HL-60/S4 (cell line): ENCODE data around the gene CDK16.

Experiments
- in situ Hi-C: fragments of 300-500 bp; cut with MboI; formaldehyde crosslinking; loops from 2 replicates; pipeline ENCODE4 v1.14.3; 2022; ENCODE audit warnings: low sequenced_read_pairs

Gene CDK16

DNA sequence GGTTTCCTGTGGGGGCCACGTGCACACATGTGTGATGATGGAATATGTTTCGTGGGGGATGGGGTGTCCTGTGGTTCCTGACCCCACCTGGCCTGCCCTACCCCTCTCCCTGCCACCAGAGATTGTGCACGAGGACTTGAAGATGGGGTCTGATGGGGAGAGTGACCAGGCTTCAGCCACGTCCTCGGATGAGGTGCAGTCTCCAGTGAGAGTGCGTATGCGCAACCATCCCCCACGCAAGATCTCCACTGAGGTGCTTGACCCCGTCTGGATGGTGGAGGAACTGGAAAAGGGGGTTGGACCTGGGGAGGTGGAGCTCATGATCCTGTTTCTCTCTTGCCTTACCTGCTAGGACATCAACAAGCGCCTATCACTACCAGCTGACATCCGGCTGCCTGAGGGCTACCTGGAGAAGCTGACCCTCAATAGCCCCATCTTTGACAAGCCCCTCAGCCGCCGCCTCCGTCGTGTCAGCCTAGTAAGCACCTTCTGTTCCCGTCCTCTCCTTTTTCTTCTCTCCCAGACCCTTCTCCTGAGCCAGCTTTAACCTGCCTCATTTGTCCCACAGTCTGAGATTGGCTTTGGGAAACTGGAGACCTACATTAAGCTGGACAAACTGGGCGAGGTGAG lies 5.9 kb downstream of the CDK16 start:
- in situ Hi-C loops = loop anchor here (25.0 kb wide), 1 partner anchor 288 kb away; no protein-coding TSS in a partner anchor

DNA sequence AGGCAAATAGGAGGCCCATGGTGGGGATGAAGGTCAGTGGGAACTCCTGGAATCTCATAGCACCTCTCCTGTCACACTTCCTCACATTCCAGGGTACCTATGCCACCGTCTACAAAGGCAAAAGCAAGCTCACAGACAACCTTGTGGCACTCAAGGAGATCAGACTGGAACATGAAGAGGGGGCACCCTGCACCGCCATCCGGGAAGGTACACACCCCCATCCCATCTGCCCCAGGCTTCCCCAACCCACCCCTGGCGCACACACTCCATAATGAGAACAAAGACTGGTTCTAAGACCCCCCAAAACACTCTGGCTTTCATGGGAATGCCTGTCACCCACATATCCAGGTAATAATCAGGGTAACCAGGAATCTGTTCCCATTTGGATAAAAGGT lies 6.4 kb downstream of the CDK16 start:
- in situ Hi-C loops = loop anchor here (25.0 kb wide), 1 partner anchor 287 kb away; no protein-coding TSS in a partner anchor

DNA sequence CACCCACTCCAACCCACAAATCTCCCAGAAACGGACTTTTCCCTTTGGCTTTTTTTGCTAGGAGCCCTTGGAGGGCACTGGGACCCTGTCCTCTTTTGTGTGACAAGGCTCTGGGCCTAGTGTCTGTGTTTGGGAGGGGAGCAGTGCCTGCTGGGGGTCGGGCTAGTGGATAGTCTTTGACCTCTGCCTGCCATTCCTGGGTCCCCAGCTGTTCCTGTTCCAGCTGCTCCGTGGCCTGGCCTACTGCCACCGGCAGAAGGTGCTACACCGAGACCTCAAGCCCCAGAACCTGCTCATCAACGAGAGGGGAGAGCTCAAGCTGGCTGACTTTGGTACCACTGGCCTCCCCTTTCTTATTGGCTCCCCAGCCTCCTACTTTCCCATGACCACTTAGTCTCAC lies 7.6 kb downstream of the CDK16 start:
- in situ Hi-C loops = no loop called here

DNA sequence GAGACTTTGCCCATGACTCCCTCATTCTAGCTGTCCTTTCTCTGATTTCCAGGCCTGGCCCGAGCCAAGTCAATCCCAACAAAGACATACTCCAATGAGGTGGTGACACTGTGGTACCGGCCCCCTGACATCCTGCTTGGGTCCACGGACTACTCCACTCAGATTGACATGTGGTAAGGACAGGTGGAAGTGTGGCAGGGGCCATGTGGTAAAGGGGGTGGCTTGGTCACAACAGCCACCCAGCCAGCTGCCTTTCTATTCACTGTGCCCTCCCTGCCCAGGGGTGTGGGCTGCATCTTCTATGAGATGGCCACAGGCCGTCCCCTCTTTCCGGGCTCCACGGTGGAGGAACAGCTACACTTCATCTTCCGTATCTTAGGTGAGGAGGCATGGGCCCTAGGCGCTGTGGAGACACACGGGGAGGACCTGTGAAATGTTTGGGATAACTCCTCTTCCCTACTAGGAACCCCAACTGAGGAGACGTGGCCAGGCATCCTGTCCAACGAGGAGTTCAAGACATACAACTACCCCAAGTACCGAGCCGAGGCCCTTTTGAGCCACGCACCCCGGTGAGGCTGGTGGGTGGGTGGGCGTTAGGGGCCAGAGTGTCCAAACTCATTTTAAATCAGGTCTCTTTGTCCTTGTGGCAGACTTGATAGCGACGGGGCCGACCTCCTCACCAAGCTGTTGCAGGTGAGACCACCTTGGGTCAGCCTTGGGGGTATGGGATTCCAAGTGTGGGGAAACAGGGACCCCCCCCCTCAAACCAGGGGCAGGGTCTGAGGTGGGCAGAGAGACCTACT lies 8.3 kb downstream of the CDK16 start:
- in situ Hi-C loops = no loop called here

DNA sequence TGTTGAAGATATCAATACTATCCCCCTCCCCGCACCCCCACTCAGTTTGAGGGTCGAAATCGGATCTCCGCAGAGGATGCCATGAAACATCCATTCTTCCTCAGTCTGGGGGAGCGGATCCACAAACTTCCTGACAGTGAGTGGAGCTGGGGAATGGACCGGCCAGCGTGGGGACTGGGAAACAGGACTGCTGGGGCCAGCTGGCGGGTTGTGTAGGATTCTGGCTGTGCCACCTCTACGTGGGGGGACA lies 8.8 kb downstream of the CDK16 start:
- in situ Hi-C loops = no loop called here

DNA sequence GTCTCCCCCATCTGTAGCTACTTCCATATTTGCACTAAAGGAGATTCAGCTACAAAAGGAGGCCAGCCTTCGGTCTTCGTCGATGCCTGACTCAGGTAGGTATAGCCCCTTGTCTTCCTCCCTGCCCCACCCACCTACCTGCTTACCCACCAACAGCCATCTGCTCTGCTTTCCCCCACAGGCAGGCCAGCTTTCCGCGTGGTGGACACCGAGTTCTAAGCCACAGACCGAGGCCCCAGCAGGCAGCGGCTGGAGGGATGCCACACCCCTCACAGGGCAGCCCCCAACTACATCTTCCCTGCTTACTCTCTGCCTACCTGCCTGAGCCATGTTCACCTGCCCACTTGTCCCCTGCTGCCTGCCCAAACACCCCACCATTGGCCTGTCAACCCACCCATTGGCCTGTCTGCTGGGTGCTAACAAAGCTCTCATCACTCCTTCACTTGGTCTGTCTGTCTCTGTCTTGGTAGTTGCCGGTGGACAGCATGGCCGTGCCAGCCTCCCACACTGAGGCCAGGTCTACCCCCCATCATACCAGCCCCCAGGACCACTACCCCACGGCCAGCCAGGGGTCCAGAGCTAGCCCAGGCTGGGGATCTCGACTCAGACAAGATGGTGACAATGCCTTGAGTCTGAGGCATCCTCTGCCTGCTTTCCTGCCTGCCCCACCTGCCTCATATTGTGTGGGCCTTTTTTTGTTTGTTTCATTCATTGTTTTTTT lies 10.2 kb downstream of the CDK16 start:
- in situ Hi-C loops = no loop called here

DNA sequence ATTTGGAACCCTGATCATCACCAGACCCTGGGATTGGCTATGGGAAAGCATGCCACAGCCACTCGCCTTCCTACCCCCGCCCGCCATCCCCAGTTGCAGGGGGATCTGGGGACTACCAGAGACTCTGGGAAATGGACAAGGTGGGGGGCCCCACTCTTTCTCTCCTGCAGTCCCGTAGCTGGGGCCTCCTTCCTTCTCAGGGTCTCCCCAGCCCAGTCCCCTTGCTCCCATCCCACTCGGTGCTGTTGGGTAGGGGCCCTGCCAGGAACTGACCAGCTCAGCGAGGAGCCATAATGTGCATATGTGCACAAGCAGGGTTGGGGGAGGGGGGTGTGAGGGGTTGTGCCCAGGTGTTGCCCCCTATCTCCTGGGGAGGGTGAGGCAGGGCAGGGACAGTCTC lies 10.9 kb downstream of the CDK16 start:
- in situ Hi-C loops = no loop called here

DNA sequence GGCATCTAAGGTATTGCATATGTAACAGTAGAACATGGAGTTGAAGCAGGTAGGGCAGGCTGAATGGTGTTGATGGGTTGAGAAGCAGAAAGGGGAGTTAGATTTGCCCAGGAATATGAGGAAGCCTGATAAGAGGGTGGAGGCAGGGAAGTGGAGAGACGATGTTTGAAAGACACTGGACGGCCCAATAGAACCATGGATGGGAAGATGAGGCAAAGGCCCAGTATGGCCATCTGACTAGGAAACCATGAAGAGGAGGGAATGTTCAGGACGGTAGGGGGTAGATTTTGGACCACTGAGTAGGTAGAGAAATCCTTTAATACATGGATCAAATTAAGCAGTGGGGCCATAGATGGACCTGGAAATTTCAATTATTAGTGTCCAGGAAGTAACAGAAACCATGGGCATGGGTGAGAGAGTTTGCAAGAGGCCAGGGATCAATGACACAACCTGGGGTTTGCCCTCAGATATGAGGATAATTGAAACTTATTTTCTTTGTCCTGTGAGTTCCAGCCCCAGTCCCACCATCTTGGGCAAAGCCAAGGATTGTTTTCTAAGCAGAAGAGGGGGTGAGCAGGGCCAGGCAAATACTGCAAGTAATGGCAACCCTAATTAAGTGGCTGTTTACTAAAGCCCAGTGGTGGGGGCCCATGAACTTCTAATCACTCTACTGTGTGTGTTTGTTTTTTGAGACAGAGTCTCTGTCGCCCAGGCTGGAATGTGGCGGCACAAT lies 11.8 kb downstream of the CDK16 start:
- in situ Hi-C loops = no loop called here

DNA sequence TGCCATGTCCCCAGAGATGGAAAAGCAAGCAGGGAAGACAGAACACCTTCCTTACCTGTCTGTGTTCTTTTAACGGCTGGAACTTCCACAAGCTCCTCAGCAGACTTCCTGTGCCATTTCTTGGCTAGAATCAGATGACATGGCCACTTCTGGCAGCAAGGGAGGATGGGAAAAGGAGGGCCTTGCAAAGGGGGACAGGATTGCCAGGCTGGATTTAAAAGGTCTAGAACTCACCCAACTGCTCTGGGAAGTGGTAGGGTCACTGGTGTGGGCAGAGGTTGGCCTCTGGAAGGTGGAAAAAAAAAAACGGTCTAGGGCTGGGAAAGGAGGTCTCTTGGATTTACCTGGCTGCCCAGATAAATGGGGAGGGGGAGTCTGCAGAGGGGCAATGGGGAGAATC lies 12.7 kb downstream of the CDK16 start:
- in situ Hi-C loops = no loop called here

DNA sequence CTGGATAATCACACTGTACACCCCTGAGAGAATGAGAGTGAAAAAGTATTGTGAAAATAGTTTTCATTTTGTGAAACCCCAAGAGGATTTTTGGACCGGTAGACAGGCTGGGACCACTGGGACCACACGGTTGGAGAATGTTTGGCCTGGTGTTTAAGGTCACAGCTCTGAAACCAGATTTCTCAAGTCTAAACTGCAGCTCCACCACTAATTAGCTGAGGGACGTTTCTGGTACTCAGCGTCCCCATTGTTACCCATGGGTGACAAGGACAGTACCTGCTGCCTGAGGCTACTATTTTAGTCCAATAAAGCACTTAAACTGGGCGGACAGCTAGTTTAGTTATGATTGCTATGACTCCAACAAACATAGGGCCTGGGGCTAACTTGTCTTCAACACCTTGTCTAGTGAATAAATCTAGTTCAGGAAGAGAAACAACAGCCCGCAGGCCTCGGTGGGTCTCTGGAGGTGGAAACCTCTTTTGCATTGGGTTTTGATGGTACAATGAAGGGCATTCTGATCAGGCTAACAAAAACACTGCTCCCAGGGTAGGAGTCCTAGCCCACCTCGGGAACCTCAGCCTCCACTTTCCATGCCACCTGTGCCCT lies 13.8 kb downstream of the CDK16 start:
- in situ Hi-C loops = no loop called here

DNA sequence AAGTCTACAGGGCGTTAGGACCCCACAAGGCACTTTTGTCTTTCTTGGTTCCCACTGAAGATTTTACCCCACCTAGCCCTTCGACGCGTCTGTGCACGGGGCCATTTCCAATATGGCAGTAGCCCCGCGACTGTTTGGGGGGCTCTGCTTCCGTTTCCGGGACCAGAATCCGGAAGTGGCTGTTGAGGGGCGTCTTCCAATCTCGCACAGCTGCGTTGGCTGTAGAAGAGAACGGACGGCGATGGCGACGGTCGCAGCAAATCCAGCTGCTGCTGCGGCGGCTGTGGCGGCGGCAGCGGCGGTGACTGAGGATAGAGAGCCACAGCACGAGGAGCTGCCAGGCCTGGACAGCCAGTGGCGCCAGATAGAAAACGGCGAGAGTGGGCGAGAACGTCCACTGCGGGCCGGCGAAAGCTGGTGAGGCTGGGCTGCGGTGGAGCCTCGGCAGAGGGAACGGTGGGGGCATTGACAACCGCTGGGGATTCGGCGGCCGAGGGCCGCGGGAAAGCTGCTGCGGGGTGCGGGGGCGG lies 14.4 kb downstream of the CDK16 start, which contains the start of gene USP11:
Gene USP11 (plus strand): TSS at position 207 of the 530 bp plus-strand sequence. CDS start 35 bp downstream, at position 242.
- in situ Hi-C loops = no loop called here

DNA sequence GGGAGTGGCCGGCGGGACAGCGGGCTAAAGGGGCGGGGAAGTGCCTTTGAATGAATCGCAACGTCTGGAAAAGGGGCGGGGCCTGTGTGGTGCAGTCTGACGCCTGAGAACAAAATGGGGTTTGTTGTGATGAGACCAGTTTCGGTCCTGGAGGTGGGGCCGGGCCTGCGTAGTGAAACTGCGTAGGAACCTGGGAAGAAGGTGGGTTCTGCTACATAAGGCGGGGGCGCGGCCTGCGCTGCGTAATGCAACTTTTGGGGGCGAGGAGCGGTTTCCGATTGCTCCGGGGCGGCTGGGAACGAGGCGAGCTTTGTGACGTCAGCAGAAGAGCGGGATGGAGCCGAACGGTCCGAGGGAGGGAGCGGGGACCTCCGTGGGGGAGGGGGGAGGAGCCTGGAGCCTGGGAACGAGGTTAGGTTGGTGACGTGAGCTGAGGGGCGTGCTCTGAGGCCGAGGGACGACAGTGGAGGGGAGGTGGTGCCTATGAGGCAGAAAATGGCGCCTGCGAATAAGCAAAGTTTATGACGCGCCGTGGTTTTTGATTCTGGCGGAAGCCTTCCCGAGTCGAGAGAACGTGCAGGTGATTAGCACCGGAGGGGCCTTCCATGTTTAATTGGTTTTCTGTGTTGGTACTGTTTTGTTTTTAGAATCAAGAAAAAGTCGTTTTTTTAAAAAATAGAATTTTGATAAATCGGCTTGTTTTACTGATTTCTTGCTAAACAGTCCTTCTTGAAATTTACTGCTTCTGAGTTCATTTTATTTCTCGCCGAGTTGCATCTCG lies 15.0 kb downstream of the CDK16 start:
- in situ Hi-C loops = no loop called here

DNA sequence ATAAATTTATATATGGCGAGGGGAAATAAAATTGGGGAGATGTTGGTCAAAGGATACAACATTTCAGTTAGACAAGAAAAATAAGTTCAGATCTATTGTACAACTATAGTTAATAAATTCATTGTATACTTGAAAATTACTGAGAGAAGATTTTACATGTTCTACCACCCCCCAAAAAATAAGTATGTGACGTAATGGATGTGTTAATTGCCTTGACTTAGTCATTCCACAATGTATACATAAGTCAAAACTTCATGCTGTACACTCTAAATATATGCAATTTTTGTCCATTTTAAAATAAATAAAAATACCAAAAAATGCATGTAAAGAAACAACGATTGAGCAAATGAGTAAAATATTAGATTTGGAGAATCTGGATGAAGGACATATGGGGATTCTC lies 16.1 kb downstream of the CDK16 start:
- in situ Hi-C loops = no loop called here

DNA sequence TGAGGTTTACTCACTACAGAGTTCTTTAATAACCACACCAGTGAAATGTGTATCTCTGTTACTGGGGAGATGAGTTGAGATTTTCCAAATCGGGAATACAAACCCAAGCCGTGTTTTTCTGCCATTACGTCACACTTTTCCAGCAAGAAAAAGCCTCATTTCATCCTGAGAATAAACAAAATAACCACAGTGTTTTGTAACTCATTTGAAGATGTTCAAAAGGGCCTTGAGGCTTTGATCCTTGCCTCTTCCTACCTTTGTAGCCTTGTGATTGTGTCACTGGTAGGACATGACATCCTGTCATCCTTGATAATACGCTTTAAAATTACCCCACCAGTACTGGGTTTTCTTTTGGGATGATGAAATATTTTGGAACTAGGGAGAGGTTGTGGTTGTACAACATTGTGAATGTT lies 17.2 kb downstream of the CDK16 start:
- in situ Hi-C loops = no loop called here

DNA sequence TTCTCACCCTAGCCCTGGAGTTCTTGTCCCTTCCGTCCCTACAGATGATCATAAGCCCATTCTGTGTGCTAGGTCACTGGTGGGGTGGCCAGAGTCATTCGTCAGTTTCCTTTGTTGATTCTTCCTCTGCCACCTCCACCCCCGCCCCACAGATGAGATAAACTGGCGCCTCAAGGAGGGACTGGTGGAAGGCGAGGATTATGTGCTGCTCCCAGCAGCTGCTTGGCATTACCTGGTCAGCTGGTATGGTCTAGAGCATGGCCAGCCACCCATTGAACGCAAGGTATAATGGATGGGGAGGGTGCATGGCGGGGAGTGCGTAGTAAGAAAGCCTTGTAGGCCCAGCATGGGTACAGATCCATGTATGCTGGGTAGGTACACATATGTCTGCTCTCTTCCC lies 20.7 kb downstream of the CDK16 start:
- in situ Hi-C loops = no loop called here

DNA sequence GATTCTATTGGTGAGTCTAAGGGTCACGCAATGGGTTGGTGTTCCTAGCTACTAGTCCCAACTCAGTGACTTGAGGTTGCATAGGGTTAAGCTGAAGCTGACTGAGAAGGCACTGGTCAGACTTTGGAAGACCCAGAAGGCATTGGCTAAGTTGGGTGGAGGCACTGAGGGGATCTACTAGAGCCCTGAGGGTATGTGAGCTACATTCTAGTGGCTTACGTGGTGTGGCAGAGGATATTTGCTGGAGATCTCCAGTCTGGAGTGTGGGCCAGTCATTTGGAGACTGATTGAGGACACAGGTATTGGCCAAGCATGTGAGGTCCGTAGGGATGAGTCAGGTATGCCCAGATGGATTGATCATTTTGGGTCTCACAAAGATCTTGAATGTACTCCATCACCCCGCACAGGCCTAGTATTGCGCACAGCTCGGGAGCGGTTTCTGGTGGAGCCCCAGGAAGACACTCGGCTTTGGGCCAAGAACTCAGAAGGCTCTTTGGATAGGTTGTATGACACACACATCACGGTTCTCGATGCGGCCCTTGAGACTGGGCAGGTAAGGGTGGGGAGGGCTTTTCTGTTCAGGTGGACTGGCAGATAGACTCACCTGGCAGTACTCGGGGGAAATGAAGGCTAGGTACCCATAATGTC lies 21.5 kb downstream of the CDK16 start:
- in situ Hi-C loops = no loop called here

DNA sequence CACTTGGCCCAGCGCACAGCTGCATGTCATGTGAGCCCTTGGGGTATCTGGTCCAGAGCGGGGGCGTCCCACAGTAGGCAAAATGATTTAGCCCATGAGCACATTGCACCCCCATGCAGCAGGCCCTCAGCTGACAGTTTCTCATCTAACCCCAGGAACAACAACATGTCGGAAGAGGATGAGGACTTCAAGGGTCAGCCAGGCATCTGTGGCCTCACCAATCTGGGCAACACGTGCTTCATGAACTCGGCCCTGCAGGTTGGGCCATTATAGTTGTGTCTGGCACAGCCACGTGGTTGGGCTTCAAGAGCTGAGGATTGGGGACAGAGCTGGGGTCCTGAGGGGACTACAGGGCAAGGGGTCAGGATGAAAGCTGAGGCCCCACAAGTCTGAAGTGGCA lies 22.1 kb downstream of the CDK16 start:
- in situ Hi-C loops = no loop called here

DNA sequence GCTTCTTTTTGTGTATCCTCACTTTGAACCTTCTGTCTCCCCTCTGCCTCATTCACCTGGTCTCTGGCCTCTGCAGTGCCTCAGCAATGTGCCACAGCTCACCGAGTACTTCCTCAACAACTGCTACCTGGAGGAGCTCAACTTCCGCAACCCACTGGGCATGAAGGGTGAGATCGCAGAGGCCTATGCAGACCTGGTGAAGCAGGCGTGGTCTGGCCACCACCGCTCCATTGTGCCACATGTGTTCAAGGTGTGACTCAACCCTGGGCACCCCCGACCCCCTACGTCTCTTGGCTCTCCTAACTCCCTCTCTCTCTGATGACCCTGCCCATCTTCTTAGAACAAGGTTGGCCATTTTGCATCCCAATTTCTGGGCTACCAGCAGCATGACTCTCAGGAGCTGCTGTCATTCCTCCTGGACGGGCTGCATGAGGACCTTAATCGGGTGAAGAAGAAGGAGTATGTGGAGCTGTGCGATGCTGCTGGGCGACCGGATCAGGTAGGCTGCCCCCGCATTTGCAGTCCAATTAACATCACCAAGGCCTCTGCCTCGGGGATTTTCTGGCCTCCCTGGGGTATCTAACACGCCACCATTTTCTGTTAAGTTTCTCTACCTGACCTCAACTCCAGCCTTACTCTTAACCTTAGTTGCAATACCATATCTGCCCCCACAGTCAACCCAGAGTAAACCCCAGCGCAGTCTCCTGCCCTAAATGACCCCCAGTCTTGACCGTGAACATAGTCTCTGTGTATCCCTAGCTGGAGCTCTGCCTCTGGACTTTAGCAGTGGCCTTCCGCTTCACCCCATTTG lies 22.9 kb downstream of the CDK16 start:
- in situ Hi-C loops = no loop called here

DNA sequence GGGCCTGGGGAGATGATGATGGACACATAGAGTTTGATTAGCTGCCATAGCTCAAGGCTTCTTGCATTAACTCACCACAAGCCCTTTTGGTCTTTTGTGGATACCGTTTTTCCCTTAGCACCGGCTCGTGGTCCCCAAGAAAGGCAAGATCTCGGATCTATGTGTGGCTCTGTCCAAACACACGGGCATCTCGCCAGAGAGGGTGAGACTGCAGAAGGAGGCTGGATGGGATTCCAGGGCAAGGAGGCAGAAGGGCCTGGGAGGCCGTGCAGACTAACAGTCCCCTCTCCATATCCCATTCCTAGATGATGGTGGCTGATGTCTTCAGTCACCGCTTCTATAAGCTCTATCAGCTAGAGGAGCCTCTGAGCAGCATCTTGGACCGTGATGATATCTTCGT lies 23.8 kb downstream of the CDK16 start:
- in situ Hi-C loops = no loop called here
